ENCODE measurements around the gene RGCC. TPM values are rescaled to one million over a fixed set of nuclear protein-coding genes. Genes with fewer than 3 reads are reported as not detected.

The RGCC gene
- total and polyA plus RNA-seq, 2 of the 4 experiments (the other 2 are of a cell fraction), result 7.5 to 7.6 TPM

DNA sequence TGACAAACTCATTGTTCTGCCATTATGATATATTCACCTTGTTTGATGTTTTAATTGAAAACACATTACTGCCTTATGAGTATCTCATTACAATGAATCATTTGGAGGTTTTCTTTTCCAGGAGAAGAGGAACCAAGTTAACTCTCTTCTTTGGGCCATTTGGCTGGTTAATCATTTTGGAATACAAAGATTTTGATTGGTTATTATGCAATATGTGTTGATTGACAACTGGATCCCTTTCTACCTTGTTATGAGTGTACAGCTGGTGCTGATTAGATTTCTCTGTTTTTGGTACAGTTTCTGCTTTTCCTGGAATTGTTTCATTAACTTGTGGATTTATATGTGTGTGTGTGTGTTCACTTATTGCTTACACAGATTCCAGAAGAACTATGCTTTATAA, 49.2 kb upstream of the RGCC start:
- no peak overlapping the region for H4K8ac ChIP-seq (ENCODE audit: low read depth in 2 of 2, low read length in 2 of 2)
- H3K4me1 ChIP-seq (ENCODE audit: control insufficient read depth, insufficient read depth, low read length), result no peaks in the 10 kb centered on the region
- H3K79me1 ChIP-seq (ENCODE audit: low read depth in 1 of 2, low read length in 2 of 2), result no peaks in the 10 kb centered on the region
- H3K4me3 ChIP-seq (ENCODE audit: insufficient read depth, low read depth, low read length), result no peak overlapping the region
- no peak for ATAC-seq (ENCODE audit: low read depth)
- no peak overlapping the region for H2BK15ac ChIP-seq (ENCODE audit: low read depth, low read length)
- in situ Hi-C loops (cut with MboI; ENCODE audit: low sequenced_read_pairs) (no loop called here), dilution Hi-C loops (cut with HindIII; ENCODE audit: low sequenced_read_pairs, unreplicated experiment) (no loop called here), intact Hi-C loops (cut with micrococcal nuclease) (no loop called here)
- no TSS peak for BruUV-seq (replicated peaks)
- no peaks in the 10 kb centered on the region for H4K20me1 ChIP-seq (ENCODE audit: insufficient read depth, low read length)
- no peak overlapping the region for H4K91ac ChIP-seq (ENCODE audit: insufficient read depth, low read depth, low read length)
- ChIA-PET CTCF (interaction anchor here (1.3 kb wide), 1 partner anchor 245 kb away, joined by 4 read pairs; no protein-coding TSS in a partner anchor), POLR2A (ENCODE audit: unreplicated experiment) (no interaction called here)
- H3K4me2 ChIP-seq (ENCODE audit: low read depth, low read length), result no peak overlapping the region
- H2BK5ac ChIP-seq (ENCODE audit: low read depth, low read length, poor library complexity, severe bottlenecking), result no peak overlapping the region
- no peak overlapping the region for H4K5ac ChIP-seq (ENCODE audit: low read depth, low read length)
- no peak overlapping the region for H2AK9ac ChIP-seq (replicated peaks; ENCODE audit: low read depth, low read length, poor library complexity)
- no peak overlapping the region for H3K27ac ChIP-seq (ENCODE audit: insufficient read depth, low read length)
- H2AK5ac ChIP-seq (ENCODE audit: low read depth, low read length), result no peak overlapping the region
- H3K27me3 ChIP-seq (ENCODE audit: control insufficient read depth, insufficient read depth, low read length), result no peaks in the 10 kb centered on the region
- H3K9me1 ChIP-seq (ENCODE audit: insufficient read depth, low read length), result no peaks in the 10 kb centered on the region
- no peaks in the 10 kb centered on the region for H3K9me3 ChIP-seq (ENCODE audit: control insufficient read depth, insufficient read depth, low read length)
- H2AFZ ChIP-seq (replicated peaks; ENCODE audit: low read length, poor library complexity), result no peak overlapping the region
- no peak overlapping the region for H3K23ac ChIP-seq (ENCODE audit: low read depth, low read length)
- no peak overlapping the region for H3K9ac ChIP-seq (ENCODE audit: low read depth, low read length)
- TF ChIP-seq MXI1 (IDR thresholded peaks at IDR 0.05; ENCODE audit: borderline replicate concordance, low read depth, low read length), result no peak
- no peak for TF ChIP-seq ELK1 (IDR thresholded peaks at IDR 0.05; ENCODE audit: borderline replicate concordance, low read depth, low read length)
- TF ChIP-seq CEBPB (IDR thresholded peaks at IDR 0.05; ENCODE audit: low read depth, low read length), result peak; percentile 38; the same call in 1 of the 2 replicates
- H3K18ac ChIP-seq (ENCODE audit: low read depth, low read length), result no peak overlapping the region
- no peak overlapping the region for H3K4ac ChIP-seq (ENCODE audit: low read depth, low read length)
- H3K56ac ChIP-seq (ENCODE audit: extremely low read depth, insufficient read depth, low read length), result no peak overlapping the region
- H3K36me3 ChIP-seq (ENCODE audit: control insufficient read depth, insufficient read depth, low read length), result no peaks in the 10 kb centered on the region
- no peak overlapping the region for H2BK120ac ChIP-seq (ENCODE audit: low read depth, low read length)
- H3K14ac ChIP-seq (replicated peaks; ENCODE audit: low read depth, low read length), result no peak overlapping the region
- H2BK20ac ChIP-seq (ENCODE audit: low read depth, low read length), result no peak overlapping the region
- DNase-seq, result no peak
